ENCODE data around the gene PPA1. TPM values are rescaled to one million over a fixed set of nuclear protein-coding genes. Genes with fewer than 3 reads are reported as not detected.
A peak's percentile ranks its signal among the peaks of the same experiment; 100 is the strongest.

PPA1 gene
- 100 to 1,000 TPM; 357 to 368 TPM for total RNA-seq

- TF ChIP-seq CTCF (IDR thresholded peaks at IDR 0.05) = no peak
- no peaks in the 10 kb centered on the region for H3K27me3 Mint-ChIP-seq
- DNase-seq (peak; percentile 99), ATAC-seq (peak; percentile 94)
- H3K9me3 Mint-ChIP-seq = no peaks in the 10 kb centered on the region
- peak within 1 kb of the TSS; percentile 94 for H3K27ac Mint-ChIP-seq
- ChIA-PET POLR2A (interaction anchor here (0.6 to 4.6 kb wide), 15 partner anchors 10 to 179 kb away, joined by 3 to 23 read pairs (median 8); partner anchors contain the start of genes SAR1A and TYSND1), CTCF (interaction anchor here (0.6 to 4.3 kb wide), 15 partner anchors 11 to 170 kb away, joined by 3 to 52 read pairs (median 4); partner anchors contain the start of genes EIF4EBP2 and TYSND1)
- intact Hi-C loops (cut with micrococcal nuclease) = no loop called here
- H3K4me1 Mint-ChIP-seq (ENCODE audit: low read depth) = peaks cover 42% of the 10 kb centered on the region
- peaks cover 21% of the 10 kb centered on the region for H3K36me3 Mint-ChIP-seq (ENCODE audit: low read depth)
- H3K4me3 Mint-ChIP-seq = peak within 1 kb of the TSS; percentile 80
Measured at GRCh38 chr10:70233109-70233938, at the start of gene PPA1. PPA1 (minus strand) TSS chr10:70233429; CDS start chr10:70233327, 102 bp downstream.

GRCh38 chr10:70281609-70282008 lies 48.4 kb upstream of the PPA1 start:
- no peak for TF ChIP-seq CTCF (IDR thresholded peaks at IDR 0.05)
- Mint-ChIP-seq H3K36me3 (ENCODE audit: low read depth) (no peaks in the 10 kb centered on the region), H3K27ac (no peak overlapping the region), H3K27me3 (peaks cover 45% of the 10 kb centered on the region), H3K4me3 (no peak overlapping the region), H3K4me1 (ENCODE audit: low read depth) (peaks cover 2% of the 10 kb centered on the region), H3K9me3 (no peaks in the 10 kb centered on the region)
- no peak for DNase-seq
- POLR2A ChIA-PET = interaction anchor here (0.7 to 1.1 kb wide), 2 partner anchors 49 to 119 kb away, joined by 3 to 4 read pairs; no protein-coding TSS in a partner anchor
- intact Hi-C loops (cut with micrococcal nuclease) = no loop called here
- CTCF ChIA-PET = interaction anchor here (1.2 to 1.5 kb wide), 2 partner anchors 9 to 14 kb away, joined by 3 to 8 read pairs; no protein-coding TSS in a partner anchor
- ATAC-seq = no peak

GRCh38 chr10:70280099-70280498 lies 46.9 kb upstream of the PPA1 start:
- H3K9me3 Mint-ChIP-seq = peaks cover 3% of the 10 kb centered on the region
- CTCF ChIA-PET = no interaction called here
- no peak overlapping the region for H3K27ac Mint-ChIP-seq

GRCh38 chr10:70277396-70278030 lies 44.3 kb upstream of the PPA1 start:
- ATAC-seq = no peak
- no peaks in the 10 kb centered on the region for H3K36me3 Mint-ChIP-seq (ENCODE audit: low read depth)
- DNase-seq = no peak
- no peak overlapping the region for H3K4me3 Mint-ChIP-seq
- peaks cover 8% of the 10 kb centered on the region for H3K4me1 Mint-ChIP-seq (ENCODE audit: low read depth)
- H3K27ac Mint-ChIP-seq = no peak overlapping the region
- H3K9me3 Mint-ChIP-seq = peaks cover 3% of the 10 kb centered on the region
- ChIA-PET POLR2A (no interaction called here), CTCF (interaction anchor here (2.3 to 3.6 kb wide), 2 partner anchors 87 to 162 kb away, joined by 11 to 15 read pairs; no protein-coding TSS in a partner anchor)
- TF ChIP-seq CTCF (IDR thresholded peaks at IDR 0.05) = no peak
- intact Hi-C loops (cut with micrococcal nuclease) = no loop called here
- H3K27me3 Mint-ChIP-seq = peaks cover 13% of the 10 kb centered on the region

More at GRCh38 chr10:70280099-70280498, 46.9 kb upstream of the PPA1 start:
- no peak for TF ChIP-seq CTCF (IDR thresholded peaks at IDR 0.05)
- no peak overlapping the region for H3K4me3 Mint-ChIP-seq
- peaks cover 33% of the 10 kb centered on the region for H3K27me3 Mint-ChIP-seq
- ATAC-seq (no peak), DNase-seq (no peak)
- H3K4me1 Mint-ChIP-seq (ENCODE audit: low read depth) = peaks cover 2% of the 10 kb centered on the region
- POLR2A ChIA-PET = interaction anchor here (0.7 kb wide), 1 partner anchor 12 kb away, joined by 3 read pairs; no protein-coding TSS in a partner anchor
- no peaks in the 10 kb centered on the region for H3K36me3 Mint-ChIP-seq (ENCODE audit: low read depth)
- intact Hi-C loops (cut with micrococcal nuclease) = no loop called here

All from activated CD8-positive, alpha-beta T cell treated with anti-CD3 and anti-CD28 coated beads for 36 hours (primary cell).